HepG2 (cell line): ENCODE data around the gene NEUROD1. TPM values are rescaled to one million over a fixed set of nuclear protein-coding genes. Genes with fewer than 3 reads are reported as not detected.

ENCODE experiments used
- ATAC-seq: fragments of 200-7000 bp; cut with Tn5 transposase; 3 replicates; pipeline ENCODE4 v1.9.1; 2020; ENCODE audit warnings: mild to moderate bottlenecking, moderate library complexity
- BruUV-seq: library from RNA; stranded (reverse); fragments of 400-500 nt; replicated peaks from 2 replicates; lab custom pipeline; 2021; lab: Mats Ljungman, UMichigan
- CTCF ChIA-PET: fragments of 300-600 bp; formaldehyde crosslinking; extraction: SDS; loops from one replicate; lab custom pipeline; 2021; ENCODE audit warnings: low total read pairs, inconsistent platforms, low intra/inter-chr PET ratio; lab: Yijun Ruan, JAX
- POLR2A ChIA-PET: fragments of 350-600 bp; sonication (Branson Sonifier 250); formaldehyde crosslinking; loops from one replicate; lab custom pipeline; 2020; ENCODE audit warnings: antibody characterized with exemption, inconsistent platforms; lab: Yijun Ruan, JAX
- DNase-seq: peaks from one replicate; pipeline ENCODE4 v3.0.0-alpha.2; 2015; ENCODE audit warnings: low spot score
- FAIRE-seq: peaks from 3 replicates; lab custom pipeline; 2011; peaks lifted over from hg19 to GRCh38; lab: Jason Lieb, UNC
- H2AFZ ChIP-seq: one replicate; pipeline ENCODE4 v1.6.1; 2011; ENCODE audit warnings: low read length, inconsistent platforms
- H3K27ac ChIP-seq: fragments of 300-600 bp; 3 replicates; pipeline ENCODE4 v1.8.0; 2011; ENCODE audit warnings: mixed run types, mild to moderate bottlenecking, mixed read lengths, low read length, inconsistent platforms; ENCODE audit not compliant: insufficient read depth; ENCODE audit errors: extremely low read length
- H3K27me3 ChIP-seq, 2 experiments: fragments of 200-600 bp in 1 of 2; 2 replicates in 1 of 2; 3 replicates in 1 of 2; pipeline versions ENCODE4 v1.6.0 to v1.8.0; 2011; ENCODE audit warnings: low read length in 2 of 2, mild to moderate bottlenecking in 2 of 2, moderate library complexity in 2 of 2, inconsistent platforms in 1 of 2; ENCODE audit not compliant: insufficient read depth in 2 of 2, control insufficient read depth in 1 of 2
- H3K36me3 ChIP-seq, 2 experiments: fragments of 200-600 bp in 1 of 2; replicated peaks in 1 of 2; 2 replicates in 1 of 2; 3 replicates in 1 of 2; pipeline versions ENCODE4 v1.5.1 to v1.8.0; 2011; ENCODE audit warnings: low read length in 2 of 2, inconsistent platforms in 1 of 2; ENCODE audit not compliant: insufficient read depth in 2 of 2, control insufficient read depth in 1 of 2
- H3K4me1 ChIP-seq: 2 replicates; pipeline ENCODE4 v1.5.1; 2012; ENCODE audit warnings: low read length, inconsistent platforms; ENCODE audit not compliant: insufficient read depth
- H3K4me2 ChIP-seq: 2 replicates; pipeline ENCODE4 v1.6.0; 2011; ENCODE audit warnings: low read depth, low read length, inconsistent platforms
- H3K4me3 ChIP-seq, 3 experiments: fragments of 200-600 bp in 1 of 3; sonication (generic), shearing (Covaris generic) in 1 of 3; replicated peaks in 1 of 3; 2 replicates each; pipeline ENCODE4 v1.5.1; 2011 to 2016; ENCODE audit warnings: low read length in 3 of 3, inconsistent platforms in 2 of 3, low read depth in 2 of 3, mild to moderate bottlenecking in 2 of 3, control low read depth in 1 of 3, mixed read lengths in 1 of 3; ENCODE audit not compliant: insufficient read depth in 1 of 3
- H3K79me2 ChIP-seq: one replicate; pipeline ENCODE4 v1.6.1; 2011; ENCODE audit warnings: low read length, inconsistent platforms; ENCODE audit not compliant: insufficient read depth
- H3K9ac ChIP-seq: 2 replicates; pipeline ENCODE4 v1.6.0; 2011; ENCODE audit warnings: mild to moderate bottlenecking, low read depth, low read length, inconsistent platforms; ENCODE audit not compliant: insufficient read depth
- H3K9me3 ChIP-seq: 2 replicates; pipeline ENCODE4 v1.5.1; 2012; ENCODE audit warnings: mild to moderate bottlenecking, low read length
- H4K20me1 ChIP-seq: 2 replicates; pipeline ENCODE4 v1.6.0; 2011; ENCODE audit warnings: inconsistent platforms, mild to moderate bottlenecking, low read length, moderate library complexity; ENCODE audit not compliant: insufficient read depth
- BRCA1 ChIP-seq: sonication (generic); formaldehyde crosslinking; IDR thresholded peaks from 2 replicates; pipeline ENCODE4 v1.4.0; 2020; ENCODE audit warnings: missing genetic modification reagents
- MAFF ChIP-seq: IDR thresholded peaks from 2 replicates; pipeline ENCODE4 v1.6.1; 2011; ENCODE audit warnings: low read depth, low read length, improper control_type of control experiment
- NFE2L2 ChIP-seq: fragments of 150-350 bp; IDR thresholded peaks from 2 replicates; pipeline ENCODE4 v1.6.1; 2014; ENCODE audit warnings: low read length
- PRDM15 ChIP-seq: sonication (generic); formaldehyde crosslinking; IDR thresholded peaks from 2 replicates; pipeline ENCODE4 v1.4.0; 2020; ENCODE audit warnings: missing genetic modification reagents
- ZFY ChIP-seq: sonication (generic); formaldehyde crosslinking; IDR thresholded peaks from 2 replicates; pipeline ENCODE4 v1.4.0; 2020; ENCODE audit warnings: missing genetic modification reagents
- ZNF138 ChIP-seq: sonication (generic); formaldehyde crosslinking; IDR thresholded peaks from 2 replicates; pipeline ENCODE4 v1.5.0; 2020; ENCODE audit warnings: mild to moderate bottlenecking, low read depth, missing genetic modification reagents
- ZNF180 ChIP-seq: sonication (generic); formaldehyde crosslinking; IDR thresholded peaks from 2 replicates; pipeline ENCODE4 v1.4.0; 2020; ENCODE audit warnings: low read depth, missing genetic modification reagents, borderline replicate concordance
- ZNF607 ChIP-seq: sonication (generic); formaldehyde crosslinking; IDR thresholded peaks from 2 replicates; pipeline ENCODE4 v1.5.1; 2020; ENCODE audit warnings: missing genetic modification reagents, mild to moderate bottlenecking, borderline replicate concordance
- ZNF766 ChIP-seq: sonication (generic); formaldehyde crosslinking; IDR thresholded peaks from 2 replicates; pipeline ENCODE4 v1.5.0; 2020; ENCODE audit warnings: missing genetic modification reagents, borderline replicate concordance
- ZNF773 ChIP-seq: sonication (generic); formaldehyde crosslinking; IDR thresholded peaks from 2 replicates; pipeline ENCODE4 v1.4.0; 2020; ENCODE audit warnings: missing genetic modification reagents, borderline replicate concordance
- ZNF850 ChIP-seq: sonication (generic); formaldehyde crosslinking; conservative IDR thresholded peaks from 2 replicates; pipeline ENCODE4 v1.9.0; 2021; ENCODE audit warnings: mild to moderate bottlenecking, missing genetic modification reagents
- ZSCAN30 ChIP-seq: sonication (generic); formaldehyde crosslinking; IDR thresholded peaks from 2 replicates; pipeline ENCODE4 v1.5.0; 2020; ENCODE audit warnings: mild to moderate bottlenecking, missing genetic modification reagents
- in situ Hi-C: cut with HindIII; loops from 2 replicates; pipeline ENCODE4 v1.10.0; 2017; ENCODE audit warnings: low pct_unique_long_range_greater_than_20kb; ENCODE audit not compliant: extremely low pct_ligation_motif_present
- intact Hi-C: fragments of 100-400 bp; cut with micrococcal nuclease; formaldehyde crosslinking; loops from one replicate; pipeline ENCODE4 v1.10.0; 2022; ENCODE audit not compliant: unreplicated experiment
- polyA plus RNA-seq, 8 experiments: library from polyadenylated mRNA; depleted of rRNA in 3 of 8; stranded (reverse) in 7 of 8; unstranded in 1 of 8; fragments of >200 nt; fragmentation: Illumina TruSeq in 4 of 8; extraction: Trizol in 4 of 8; gene quantifications; 2 replicates each; pipeline versions ENCODE4 v1.2.1 to v1.2.3, GENCODE V29; 2011 to 2016; ENCODE audit warnings: low read depth in 4 of 8, missing spikeins in 1 of 8, mixed read lengths in 1 of 8; ENCODE audit not compliant: insufficient read depth in 1 of 8
- total RNA-seq, 5 experiments: library from RNA; depleted of rRNA; stranded (reverse); fragments of >200 nt; fragmentation: Illumina TruSeq; extraction: Trizol; gene quantifications; 2 replicates each; pipeline ENCODE4 v1.2.3, GENCODE V29; 2016; ENCODE audit warnings: low read depth in 1 of 5
- TF ChIP-seq, protein P1 (sequence below): fragments of 450-650 bp; IDR thresholded peaks from 2 replicates; pipeline ENCODE4 v1.6.1; 2016
- TF ChIP-seq, protein P2 (sequence below): sonication (generic); formaldehyde crosslinking; IDR thresholded peaks from 2 replicates; pipeline ENCODE4 v1.4.0; 2020; ENCODE audit warnings: mild to moderate bottlenecking, missing genetic modification reagents, borderline replicate concordance

Gene NEUROD1
- total and polyA plus RNA-seq, 2 of the 13 experiments (the other 11 are each of a cell fraction or from before 2014, with no cell fraction given) = not detected

- TF ChIP-seq ZFY (CRISPR knock-in tag) (no peak), ZNF766 (no peak), ZSCAN30 (CRISPR knock-in tag) (no peak), NFE2L2 (no peak), ZNF607 (CRISPR knock-in tag) (no peak)
- TF ChIP-seq, all 625 proteins: peak for 0
Measured at GRCh38 chr2:181675254-181675653, 5.1 kb downstream of the NEUROD1 start (continued).

- POLR2A ChIA-PET = no interaction called here
- no peak for TF ChIP-seq ZNF773 (CRISPR knock-in tag)
- no peak for TF ChIP-seq BRCA1 (CRISPR knock-in tag)
- TF ChIP-seq ZNF138 (CRISPR knock-in tag) = no peak
- TF ChIP-seq, protein P1, sequence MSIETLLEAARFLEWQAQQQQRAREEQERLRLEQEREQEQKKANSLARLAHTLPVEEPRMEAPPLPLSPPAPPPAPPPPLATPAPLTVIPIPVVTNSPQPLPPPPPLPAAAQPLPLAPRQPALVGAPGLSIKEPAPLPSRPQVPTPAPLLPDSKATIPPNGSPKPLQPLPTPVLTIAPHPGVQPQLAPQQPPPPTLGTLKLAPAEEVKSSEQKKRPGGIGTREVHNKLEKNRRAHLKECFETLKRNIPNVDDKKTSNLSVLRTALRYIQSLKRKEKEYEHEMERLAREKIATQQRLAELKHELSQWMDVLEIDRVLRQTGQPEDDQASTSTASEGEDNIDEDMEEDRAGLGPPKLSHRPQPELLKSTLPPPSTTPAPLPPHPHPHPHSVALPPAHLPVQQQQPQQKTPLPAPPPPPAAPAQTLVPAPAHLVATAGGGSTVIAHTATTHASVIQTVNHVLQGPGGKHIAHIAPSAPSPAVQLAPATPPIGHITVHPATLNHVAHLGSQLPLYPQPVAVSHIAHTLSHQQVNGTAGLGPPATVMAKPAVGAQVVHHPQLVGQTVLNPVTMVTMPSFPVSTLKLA = no peak
- TF ChIP-seq, protein P2, sequence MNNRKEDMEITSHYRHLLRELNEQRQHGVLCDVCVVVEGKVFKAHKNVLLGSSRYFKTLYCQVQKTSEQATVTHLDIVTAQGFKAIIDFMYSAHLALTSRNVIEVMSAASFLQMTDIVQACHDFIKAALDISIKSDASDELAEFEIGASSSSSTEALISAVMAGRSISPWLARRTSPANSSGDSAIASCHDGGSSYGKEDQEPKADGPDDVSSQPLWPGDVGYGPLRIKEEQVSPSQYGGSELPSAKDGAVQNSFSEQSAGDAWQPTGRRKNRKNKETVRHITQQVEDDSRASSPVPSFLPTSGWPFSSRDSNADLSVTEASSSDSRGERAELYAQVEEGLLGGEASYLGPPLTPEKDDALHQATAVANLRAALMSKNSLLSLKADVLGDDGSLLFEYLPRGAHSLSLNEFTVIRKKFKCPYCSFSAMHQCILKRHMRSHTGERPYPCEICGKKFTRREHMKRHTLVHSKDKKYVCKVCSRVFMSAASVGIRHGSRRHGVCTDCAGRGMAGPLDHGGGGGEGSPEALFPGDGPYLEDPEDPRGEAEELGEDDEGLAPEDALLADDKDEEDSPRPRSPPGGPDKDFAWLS (CRISPR knock-in tag) = no peak
- TF ChIP-seq MAFF = no peak
- TF ChIP-seq PRDM15 (CRISPR knock-in tag) = no peak
- TF ChIP-seq ZNF180 (CRISPR knock-in tag) = no peak
- no peak for TF ChIP-seq ZNF850 (CRISPR knock-in tag)
Measured at GRCh38 chr2:181674461-181674860, 5.9 kb downstream of the NEUROD1 start.

More at GRCh38 chr2:181674461-181674860, 5.9 kb downstream of the NEUROD1 start:
- H3K36me3 ChIP-seq = no peaks in the 10 kb centered on the region
- H3K27ac ChIP-seq = no peak overlapping the region
- no peak overlapping the region for H3K9ac ChIP-seq
- BruUV-seq = no TSS peak
- intact Hi-C loops (no loop called here), in situ Hi-C loops (no loop called here)
- H3K9me3 ChIP-seq = no peaks in the 10 kb centered on the region
- ATAC-seq = no peak
- H4K20me1 ChIP-seq = no peaks in the 10 kb centered on the region
- no peak overlapping the region for H3K4me3 ChIP-seq
- no peak for FAIRE-seq
- H3K4me1 ChIP-seq = no peaks in the 10 kb centered on the region
- H2AFZ ChIP-seq = no peak overlapping the region
- H3K4me2 ChIP-seq = no peak overlapping the region
- no peaks in the 10 kb centered on the region for H3K79me2 ChIP-seq
- CTCF ChIA-PET = no interaction called here
- no peak for DNase-seq
- H3K27me3 ChIP-seq = peaks cover 0 to 2% of the 10 kb centered on the region in 2 experiments; a peak in 1 of 5 replicates
